Hematopoietic multipotent progenitor cell treated with erythropoietin and hydrocortisone succinate and interleukin-3 and kit ligand, for 6 days (in vitro differentiated cells): ENCODE measurements around the gene PHACTR1.
"Not testable (repeated sequence)": the region's sequence is repeated elsewhere in the genome, so short reads cannot be mapped to it uniquely, and the experiment has no call there.

Experiments used
- DNase-seq: peaks from one replicate; pipeline ENCODE4 v3.0.0-alpha.2; 2015

Gene PHACTR1

DNA sequence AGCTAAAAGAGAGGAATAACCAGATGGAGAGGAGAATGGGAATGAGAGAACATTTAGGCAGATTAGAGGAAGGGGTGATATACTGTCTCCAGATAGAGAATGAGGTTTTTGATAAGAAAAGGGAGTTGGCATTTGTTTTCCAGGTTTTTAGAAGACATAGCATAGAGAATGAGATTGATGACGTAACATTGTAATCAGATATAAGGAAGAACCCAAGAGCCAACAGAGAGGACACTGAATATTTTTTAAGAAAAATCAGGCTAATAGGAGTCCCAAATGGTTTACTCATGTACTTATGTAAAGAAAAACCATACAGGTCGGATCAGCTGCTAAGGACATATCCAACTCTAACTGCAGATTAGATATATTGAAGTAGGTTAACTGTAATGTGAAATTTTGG lies 498.8 kb downstream of the PHACTR1 start:
- DNase-seq, result no peak

DNA sequence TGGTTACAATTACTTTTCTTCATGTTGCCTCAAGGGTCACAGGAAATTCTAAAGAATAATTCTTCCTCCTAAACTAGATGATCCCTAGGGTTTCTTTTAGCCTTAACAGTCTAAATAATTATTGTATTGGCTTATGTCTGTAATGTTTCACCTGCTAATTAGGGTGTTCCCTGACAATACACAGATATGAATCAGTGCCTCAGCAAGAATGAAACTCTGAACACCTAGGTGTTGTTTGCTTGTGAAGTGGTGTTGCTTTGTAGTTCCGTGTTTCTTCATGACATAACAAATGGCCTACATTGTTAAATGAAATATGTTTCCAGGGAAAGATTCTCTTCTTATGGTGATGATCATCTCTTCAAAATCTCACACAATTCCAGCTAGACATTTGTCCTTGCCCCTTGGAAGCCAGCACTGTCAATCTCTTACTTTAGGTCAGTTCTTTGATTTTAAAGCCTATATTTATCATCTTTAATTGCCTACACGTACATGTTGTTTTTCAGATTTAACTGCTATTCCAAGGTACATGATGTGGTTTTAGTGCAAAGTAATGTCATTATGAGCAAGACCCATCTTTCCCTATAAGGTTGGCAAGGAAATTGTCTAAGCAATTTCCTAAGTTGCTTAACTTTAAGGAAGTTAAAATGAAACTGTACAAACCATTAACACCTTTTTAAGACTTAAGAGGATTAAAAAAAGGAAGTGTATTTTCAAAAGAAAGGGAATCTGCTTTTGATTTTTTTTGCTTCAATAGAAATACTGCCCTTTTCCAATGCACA lies 499.9 kb downstream of the PHACTR1 start:
- no peak for DNase-seq

DNA sequence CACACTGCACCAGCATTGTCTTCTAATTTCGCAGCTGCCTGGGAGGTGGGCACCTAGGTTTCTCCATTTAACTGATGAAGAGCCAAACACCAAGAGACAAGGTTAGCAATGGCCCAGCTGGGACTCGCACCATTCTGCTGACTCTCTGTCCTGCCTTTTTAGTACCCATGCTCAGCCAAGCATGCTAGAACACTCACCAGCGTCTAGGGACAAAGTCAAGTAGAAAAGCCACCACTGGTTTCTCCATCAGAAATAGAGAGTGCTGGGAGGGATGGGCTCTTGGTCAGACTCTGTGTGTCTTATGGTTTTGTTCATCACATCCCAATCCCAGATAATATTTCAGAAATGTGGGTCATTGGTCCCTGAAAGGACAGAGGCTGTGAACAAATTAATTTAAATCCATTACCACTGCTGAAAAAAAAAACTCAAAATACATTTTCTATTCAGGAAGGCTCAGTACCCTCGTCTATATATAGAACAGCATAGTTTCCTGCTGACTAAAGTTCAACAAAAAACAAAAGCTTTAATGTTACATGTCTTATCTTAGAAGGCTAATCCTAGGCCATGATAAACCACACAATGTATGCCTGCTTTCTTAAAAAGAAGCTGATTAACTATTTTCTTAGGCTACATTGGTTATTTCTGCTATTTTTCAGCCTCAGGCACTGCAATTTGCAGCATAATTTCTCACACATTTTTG lies 500.8 kb downstream of the PHACTR1 start:
- DNase-seq, result no peak

DNA sequence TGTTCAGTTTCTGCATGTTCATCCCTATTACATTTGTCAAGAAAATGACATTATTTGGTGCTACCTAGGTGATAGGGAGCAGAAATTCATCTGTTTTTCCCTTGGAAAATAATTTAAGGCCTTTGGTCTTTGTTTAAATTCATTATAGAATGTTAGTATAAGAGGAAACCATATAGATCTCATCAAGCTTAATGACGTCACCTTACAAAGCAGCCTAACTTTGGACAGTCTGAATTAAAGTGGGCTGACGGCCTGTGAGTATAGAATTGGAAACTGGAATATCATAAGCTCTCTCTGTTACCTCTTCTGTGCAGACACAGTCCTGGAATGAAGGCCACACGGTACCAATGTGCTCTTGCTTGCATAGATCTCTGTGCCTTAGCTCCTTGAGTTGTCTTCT lies 503.7 kb downstream of the PHACTR1 start:
- no peak for DNase-seq

DNA sequence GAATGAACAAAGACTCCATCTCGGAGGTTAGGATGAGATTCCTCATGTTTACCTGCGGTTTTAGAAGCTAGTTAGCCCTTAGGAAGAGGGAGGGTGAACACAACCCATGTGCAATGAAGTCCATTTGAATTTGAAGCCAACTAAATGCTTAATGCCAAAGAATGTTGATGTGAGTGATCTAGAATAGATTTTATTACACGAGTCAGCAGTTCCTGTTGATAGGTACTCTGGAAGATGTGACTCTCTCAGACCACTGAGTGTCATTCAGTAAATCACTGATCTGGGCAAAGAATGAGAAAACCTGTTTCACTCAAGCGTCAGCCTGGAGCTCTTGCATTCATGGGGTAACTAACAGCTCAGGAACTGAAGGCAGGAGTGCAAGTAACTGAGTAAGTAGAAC lies 505.5 kb downstream of the PHACTR1 start:
- DNase-seq, result no peak

DNA sequence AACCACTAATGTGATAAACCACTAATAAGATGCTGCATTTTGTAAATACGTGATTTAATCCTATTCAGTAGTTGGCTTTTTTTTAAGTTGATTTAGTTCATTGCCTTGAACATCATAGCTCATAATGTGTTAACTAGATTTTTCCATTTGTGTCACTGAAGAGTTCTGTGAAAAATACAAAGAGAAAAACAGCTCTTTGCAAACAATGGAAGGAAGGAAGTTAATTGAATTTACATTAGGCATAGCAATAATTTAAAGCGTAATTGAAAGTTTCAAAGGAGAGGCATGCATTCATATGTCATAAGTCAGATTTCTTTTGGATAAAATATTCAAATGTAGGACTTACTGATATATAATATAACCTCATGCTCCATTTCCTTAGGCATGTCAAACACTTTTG lies 509.5 kb downstream of the PHACTR1 start:
- DNase-seq, result no peak

DNA sequence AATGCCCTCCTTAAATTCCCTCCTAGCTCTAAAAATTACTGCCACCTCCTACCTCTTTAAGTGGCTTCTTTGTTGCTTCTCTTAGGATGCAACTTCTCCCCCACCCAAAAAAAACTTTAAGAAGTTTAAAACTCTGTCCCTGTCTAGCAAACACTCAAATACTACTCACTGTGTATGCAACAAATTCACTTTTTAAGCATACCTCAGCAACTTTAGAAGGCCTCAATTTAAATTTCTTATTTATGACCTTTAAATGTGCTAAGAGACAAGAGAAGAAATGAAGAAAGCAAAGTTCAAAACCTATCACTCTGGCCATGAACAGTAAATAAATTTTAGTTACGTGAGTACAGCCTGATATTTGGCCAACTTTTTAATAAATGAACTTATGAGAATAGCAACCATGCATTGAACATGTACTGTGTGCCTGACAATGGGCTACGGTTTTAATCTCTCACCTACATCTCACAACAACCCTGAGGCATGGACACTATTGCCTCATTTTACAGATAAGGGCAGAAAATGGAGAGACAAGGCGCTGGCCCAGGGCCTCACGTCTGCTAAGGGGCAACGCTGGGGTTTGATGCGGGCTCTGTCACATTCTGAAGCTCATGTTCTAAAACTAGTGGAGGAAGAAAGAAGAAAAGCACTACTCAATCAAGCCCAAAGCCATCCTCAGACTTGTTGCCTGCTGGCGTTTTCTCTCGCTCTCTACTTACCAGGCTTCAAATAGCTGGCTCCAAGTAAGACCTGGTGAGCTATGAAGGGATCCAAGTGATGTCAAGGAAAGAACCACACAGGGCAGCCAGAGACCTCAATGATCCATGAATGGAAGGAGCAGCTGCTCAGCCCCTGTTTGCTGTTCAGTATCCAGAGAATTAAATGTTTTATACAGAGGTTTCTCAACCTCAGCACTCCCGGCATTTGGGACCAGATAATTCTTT lies 512.0 kb downstream of the PHACTR1 start:
- no peak for DNase-seq

DNA sequence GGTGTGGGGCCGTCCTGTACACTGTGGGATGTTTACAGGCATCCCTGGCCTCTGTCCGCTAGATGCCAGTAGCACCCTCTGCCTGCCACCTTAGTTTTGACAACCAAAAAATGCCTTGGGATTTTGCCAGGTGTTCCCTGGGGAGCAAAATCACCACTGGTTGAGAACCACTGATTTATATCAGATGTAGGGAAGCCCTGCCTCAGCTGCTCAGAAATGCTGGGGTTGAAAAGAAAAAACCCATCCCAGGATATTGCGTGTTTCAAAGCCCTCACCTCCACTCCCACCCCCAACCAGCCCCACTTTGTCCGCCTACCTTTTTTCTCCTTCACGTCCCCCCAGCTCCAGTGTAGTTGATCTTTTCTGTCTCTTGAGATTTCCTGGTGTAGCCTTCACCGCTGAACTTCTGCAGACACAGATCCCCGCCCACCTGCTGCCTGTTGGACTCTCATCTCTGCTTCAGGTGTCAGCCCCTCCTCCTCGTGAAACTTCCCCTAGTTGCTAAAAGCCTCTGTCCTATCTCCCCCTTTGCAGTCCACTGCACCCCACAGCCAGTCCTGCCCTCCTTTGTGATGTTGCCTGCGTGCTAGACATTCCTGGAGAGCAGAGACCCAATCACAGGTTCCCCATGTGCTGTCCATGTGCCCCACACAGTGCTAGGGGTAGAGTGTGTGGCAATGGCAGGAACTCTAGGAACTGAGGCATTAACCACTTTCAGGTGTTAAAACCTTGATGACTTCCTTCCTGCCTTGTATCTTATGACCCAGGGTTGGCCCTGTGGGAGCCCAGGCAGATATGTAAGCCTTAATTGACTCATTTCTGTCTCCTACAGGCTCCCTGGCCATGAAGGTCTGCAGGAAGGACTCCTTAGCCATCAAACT lies 512.9 kb downstream of the PHACTR1 start:
- DNase-seq, result no peak

DNA sequence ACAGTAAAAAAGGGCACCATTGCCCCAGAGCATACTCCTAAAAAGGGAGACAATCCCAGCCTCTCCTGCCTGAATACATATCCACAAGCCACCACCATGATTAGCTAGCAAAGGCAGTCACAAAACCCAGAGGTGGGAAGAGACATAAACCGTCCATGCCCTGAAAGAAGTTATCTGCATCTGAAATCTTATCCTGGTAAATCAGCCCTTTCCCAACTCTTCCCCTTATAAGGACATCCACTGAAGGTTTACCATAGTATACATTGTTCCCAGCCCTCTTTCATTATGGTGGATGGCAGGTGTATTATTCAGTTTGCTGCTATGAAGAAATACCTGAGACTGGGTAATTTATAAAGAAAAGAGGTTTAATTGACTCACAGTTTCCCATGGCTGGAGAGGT lies 516.5 kb downstream of the PHACTR1 start:
- no peak for DNase-seq

DNA sequence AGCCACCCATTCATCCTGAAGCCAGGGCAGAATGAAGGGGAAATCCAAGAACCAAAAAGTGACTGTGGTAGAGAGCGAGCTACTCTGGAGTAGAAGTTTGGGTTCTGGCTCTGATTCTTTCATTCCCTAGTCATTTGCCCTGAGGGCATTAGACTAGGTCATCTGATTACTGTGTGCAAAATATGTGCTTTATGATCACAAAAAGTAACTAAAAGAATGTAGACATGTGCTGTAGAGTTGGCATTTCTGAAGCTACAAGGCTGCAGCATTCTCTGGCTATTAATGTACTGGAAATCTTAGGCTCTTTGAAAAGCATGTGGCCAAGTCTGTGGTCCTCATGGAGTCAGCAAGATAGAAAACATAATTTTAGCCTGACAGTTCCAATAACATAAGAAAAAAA lies 517.6 kb downstream of the PHACTR1 start:
- no peak for DNase-seq

DNA sequence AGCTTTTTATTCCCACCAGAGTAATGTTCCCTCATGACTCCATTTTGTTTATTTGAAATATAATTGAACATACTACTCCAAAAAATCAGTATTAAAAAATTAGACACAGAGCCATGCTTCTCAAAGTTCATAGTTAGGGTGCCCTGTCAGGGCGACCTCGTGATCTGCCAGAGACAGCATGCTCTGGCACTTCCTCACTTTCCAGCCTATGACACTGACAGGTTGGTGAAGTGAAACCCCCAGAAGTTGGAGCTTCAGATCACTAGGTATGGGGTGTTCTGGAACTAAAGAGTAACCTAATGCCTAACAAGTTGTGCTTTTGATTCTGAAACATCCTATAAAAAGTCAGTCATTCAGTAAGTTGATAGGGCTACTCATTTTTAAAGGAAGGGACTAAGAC lies 518.8 kb downstream of the PHACTR1 start:
- DNase-seq, result no peak

DNA sequence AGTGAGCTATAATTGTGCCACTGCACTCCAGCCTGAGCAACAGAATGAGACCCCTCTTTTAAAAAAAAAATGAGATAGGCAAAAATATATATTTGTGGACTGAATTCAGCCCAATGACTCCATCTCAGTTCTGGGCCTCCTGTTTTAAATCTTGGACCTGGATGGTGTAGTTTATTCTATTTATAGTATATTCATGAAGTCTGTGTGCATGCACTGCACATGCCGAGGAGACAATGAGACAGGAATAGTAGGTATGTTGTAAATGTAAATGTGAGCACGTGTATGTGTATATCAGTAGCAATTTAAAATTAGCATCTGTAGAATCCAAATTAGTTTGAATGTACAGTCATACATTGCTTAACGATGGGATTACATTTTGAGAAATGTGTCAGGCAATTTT lies 520.8 kb downstream of the PHACTR1 start:
- DNase-seq, result no peak

DNA sequence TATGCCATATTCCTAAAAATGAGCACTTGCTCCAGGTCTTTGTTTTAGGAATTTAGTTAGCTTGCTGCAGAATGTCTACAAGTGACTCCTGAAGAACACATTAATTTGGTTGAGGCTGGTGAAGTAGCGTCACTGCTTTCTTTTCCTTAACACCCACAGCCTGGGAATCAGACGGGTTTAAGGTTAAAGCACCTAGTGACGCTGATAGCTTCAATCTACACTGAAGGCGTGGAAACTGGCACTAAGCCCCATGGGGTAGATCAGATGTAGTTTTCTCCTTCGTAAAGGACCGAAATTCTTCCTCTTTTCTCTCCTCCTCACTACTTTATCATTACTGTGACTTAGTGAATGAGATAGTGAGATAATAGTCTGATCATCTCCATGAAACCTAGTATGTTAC lies 521.5 kb downstream of the PHACTR1 start:
- no peak for DNase-seq

DNA sequence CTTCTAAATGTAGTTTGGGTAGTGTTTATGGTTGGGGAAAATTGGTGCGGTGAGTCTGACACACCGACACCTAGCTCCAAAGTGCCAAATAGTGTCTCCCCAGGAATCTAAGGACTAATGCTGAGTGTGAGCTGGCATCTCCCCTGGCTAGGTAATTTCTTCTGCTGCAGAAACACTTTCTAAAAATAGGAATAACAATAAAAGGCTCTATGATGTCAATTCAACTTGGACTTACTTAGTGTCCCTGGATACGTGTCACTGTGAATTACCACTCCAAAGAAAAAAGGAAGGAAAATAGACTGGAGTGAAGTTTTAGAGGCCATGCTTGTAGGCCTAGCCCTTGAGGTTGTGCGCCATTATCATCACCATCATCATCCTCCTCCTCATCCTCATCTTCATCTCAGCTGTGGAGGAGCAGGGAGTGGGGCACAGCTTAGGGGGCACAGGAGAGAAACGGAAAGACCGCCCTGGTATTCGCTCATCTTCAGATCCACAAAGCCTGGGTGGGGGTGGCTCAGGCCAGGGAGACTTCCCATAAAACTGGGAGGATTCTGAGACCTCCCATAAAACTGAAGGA lies 522.2 kb downstream of the PHACTR1 start:
- DNase-seq, result no peak

DNA sequence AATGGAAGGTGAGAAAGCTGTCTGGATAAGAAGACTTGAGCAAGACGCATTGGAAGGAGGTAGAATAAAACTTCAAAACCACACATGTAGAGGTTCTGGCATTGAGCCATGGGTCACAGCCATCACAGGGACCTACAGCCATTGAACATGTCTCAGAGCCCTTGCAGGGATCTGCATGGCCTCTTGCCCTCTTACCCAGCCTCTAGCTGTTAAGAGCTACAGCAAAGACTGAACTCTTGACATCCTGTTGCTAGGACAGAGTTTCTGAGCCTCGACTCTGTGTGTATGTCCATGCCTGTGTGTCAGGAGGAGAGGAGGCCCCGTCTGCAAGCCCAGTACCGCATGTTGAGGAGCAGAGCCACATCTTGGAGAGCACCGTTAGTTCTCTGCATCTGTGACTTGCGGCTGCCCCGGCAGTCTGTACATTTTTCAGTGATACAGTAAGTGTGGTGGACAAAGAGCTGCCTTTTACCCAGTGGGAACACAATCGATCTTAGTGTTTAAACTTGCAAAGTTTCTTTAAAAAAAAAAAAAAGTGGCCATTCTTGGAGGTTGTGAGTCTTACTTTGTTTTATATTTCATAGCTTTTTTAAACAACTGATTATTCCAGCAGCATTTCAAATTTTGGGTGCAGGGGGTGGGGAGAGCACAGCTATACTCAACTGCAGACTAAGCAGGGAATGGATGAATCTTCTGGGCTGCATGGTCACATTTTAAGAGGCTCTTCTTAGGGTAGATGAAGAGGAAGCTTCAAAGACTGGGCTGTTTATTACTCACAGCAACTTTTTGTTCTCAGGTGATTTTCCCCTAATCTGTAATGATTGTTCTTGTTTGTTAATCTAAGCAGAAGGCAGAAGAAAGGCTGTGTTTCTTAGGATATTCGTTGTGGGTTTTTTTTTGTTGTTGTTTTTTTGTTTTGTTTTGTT lies 523.2 kb downstream of the PHACTR1 start:
- DNase-seq, result no peak

DNA sequence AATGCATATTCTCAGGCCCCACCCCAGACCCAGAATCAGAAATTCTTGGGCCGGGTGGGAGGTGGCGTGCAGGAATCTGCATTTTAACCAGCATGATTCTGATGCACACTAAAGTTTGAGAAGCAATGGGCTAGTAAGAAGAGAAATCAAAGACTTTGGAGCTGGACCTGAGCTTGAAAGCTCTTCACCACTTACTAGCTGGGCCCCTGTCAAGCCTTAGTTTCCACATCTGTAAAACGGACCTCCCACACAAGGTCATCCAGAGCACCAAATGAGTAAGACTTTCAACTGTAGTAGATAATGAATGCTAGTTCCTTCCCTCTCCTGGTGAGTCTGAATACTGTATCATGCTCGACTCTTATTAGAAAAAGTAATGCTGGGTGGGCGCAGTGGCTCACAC lies 524.8 kb downstream of the PHACTR1 start:
- no peak for DNase-seq

DNA sequence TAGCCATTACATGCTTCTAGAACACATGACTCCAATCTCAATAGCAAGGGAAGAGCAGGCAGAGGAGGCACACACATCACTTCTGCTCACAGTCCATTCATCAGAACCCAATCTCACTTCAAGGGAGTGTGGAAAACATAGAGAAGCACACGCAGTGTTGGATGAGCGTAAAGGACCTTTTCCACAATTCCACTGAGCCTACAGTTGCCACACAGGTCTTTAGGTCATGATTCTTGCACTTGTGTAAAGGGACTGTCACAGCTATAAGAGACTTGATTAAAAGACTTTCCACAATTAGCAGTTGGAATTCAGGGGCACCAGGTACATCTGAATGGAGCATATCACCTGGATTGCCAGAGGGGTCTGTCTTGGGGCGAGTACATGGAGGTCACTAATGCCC lies 525.6 kb downstream of the PHACTR1 start:
- no peak for DNase-seq

DNA sequence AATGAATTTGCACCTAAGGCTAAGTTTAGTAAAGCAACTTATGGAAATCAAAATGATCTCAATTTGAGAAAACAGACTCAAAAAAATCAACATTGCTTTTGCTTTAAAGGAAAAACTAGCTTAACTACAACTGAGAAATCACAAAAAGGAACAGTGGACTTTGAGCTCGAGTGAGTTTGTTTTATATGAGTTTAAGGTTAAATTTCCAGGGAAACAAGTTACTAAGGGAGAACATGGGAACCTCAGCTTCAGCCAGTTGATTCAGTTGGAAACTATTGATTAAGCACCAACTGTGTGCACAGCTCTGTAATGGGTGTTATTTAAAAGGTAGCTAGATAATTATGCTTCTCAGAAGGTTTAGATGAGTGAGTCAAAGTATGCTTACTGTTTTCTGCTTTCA lies 526.0 kb downstream of the PHACTR1 start:
- DNase-seq, result no peak

DNA sequence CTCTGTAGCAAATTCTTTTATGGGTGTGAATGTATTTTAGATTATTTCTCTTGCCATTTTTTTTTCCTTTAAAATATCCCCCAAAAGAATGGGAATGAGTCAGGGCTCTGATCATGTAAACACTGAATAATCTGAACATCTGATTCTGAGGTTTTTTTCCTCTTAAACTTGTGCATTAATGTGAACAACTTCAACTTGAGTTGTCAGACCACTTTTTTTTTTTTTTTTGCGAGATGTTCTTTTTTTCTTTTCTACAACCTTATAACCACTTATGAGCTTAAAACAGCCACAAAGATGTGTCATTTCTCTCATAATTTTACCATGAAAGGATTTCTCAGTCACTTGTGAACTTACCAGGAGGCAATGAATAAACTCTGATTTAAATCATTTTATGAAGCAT lies 526.5 kb downstream of the PHACTR1 start:
- no peak for DNase-seq

DNA sequence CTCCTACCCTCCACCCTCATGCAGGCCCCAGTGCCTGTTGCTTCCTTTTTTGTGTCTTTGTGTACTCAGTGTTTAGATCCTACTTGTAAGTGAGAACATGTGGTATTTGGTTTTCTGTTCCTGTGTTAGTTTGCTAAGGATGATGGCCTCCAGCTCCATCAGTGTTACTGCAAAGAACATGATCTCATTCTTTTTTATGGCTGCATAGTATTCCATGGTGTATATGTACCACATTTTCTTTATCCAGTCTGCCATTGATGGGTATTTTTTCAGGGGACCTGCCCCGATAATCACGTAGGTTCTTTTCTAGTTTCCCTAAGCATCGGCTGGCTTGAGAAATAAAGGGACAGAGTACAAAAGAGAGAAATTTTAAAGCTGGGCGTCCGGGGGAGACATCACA lies 527.2 kb downstream of the PHACTR1 start:
- DNase-seq, result not testable (repeated sequence)

DNA sequence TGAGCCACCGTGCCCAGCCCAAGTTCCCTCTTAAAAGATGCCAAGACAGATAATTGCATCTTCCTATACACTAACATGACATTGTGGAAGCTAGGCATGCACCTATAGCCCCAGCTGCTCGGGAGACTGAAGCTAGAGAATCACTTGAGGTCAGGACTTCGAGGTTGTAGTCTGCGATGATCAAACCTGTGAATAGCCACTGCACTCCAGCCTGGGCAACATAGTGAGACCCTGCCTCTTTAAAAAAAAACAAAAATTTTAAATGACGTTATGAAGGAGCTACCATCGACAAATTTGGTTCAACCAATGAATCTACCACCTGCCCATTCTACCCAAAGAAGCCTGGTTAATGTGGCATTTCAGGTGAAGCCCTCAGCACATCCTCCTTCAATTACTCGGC lies 531.1 kb downstream of the PHACTR1 start:
- no peak for DNase-seq
